Measurements from ENCODE around the gene GMDS.

GMDS gene

GRCh38 chr6:2185466-2185865 lies 59.9 kb downstream of the GMDS start:
- no peak overlapping the region for H4K8ac ChIP-seq (ENCODE audit: low read length)
- no peak overlapping the region for H3K4ac ChIP-seq (ENCODE audit: low read depth in 1 of 2, low read length in 2 of 2)
- DNase-seq: no peak
- H3K36me3 ChIP-seq (ENCODE audit: control insufficient read depth in 1 of 2, insufficient read depth in 2 of 2, low read depth in 1 of 2, low read length in 2 of 2): no peaks in the 10 kb centered on the region
- H3K4me1 ChIP-seq (ENCODE audit: control insufficient read depth, insufficient read depth, low read depth, low read length): peaks cover 3% of the 10 kb centered on the region
- H3K9ac ChIP-seq (ENCODE audit: low read length): no peak overlapping the region
- no peak overlapping the region for H2BK15ac ChIP-seq (ENCODE audit: low read depth, poor library complexity, severe bottlenecking)
- no peak overlapping the region for H3K4me2 ChIP-seq (ENCODE audit: low read length, poor library complexity, severe bottlenecking)
- peaks cover 8% of the 10 kb centered on the region for H3K79me1 ChIP-seq (replicated peaks; ENCODE audit: low read length, poor library complexity, severe bottlenecking)
- no peaks in the 10 kb centered on the region for H3K27me3 ChIP-seq (ENCODE audit: control insufficient read depth in 1 of 2, insufficient read depth in 1 of 2, low read length in 2 of 2)
- H3K27ac ChIP-seq (ENCODE audit: low read length, poor library complexity, severe bottlenecking): no peak overlapping the region
- no peaks in the 10 kb centered on the region for H3K9me3 ChIP-seq (ENCODE audit: control insufficient read depth, low read length)
- 89% methylated on average over 2 of the region's 2 CpGs for WGBS
- H2AK5ac ChIP-seq (ENCODE audit: low read length, severe bottlenecking): no peak overlapping the region
- H3K18ac ChIP-seq (ENCODE audit: low read depth in 1 of 2, low read length in 2 of 2): no peak overlapping the region
- H2BK12ac ChIP-seq (ENCODE audit: low read length in 2 of 2): no peak overlapping the region
- no peak overlapping the region for H3K14ac ChIP-seq (ENCODE audit: low read length in 2 of 2)
- no peak overlapping the region for H2BK120ac ChIP-seq (ENCODE audit: low read depth, low read length)
- no peak overlapping the region for H2AFZ ChIP-seq (ENCODE audit: low read depth, low read length)
- H2BK5ac ChIP-seq (ENCODE audit: low read depth, low read length, poor library complexity, severe bottlenecking): no peak overlapping the region
- no peak overlapping the region for H3K4me3 ChIP-seq (ENCODE audit: insufficient read depth in 1 of 2, low read depth in 1 of 2, low read length in 2 of 2)
- no peak overlapping the region for H3K23ac ChIP-seq (ENCODE audit: low read length in 2 of 2)
- no peak overlapping the region for H4K91ac ChIP-seq (ENCODE audit: low read length)

- H3K18ac ChIP-seq (ENCODE audit: low read depth in 1 of 2, low read length in 2 of 2): no peak overlapping the region
- H3K14ac ChIP-seq (ENCODE audit: low read length in 2 of 2): no peak overlapping the region
- H2BK120ac ChIP-seq (ENCODE audit: low read depth, low read length): no peak overlapping the region
- peaks cover 8% of the 10 kb centered on the region for H3K79me1 ChIP-seq (replicated peaks; ENCODE audit: low read length, poor library complexity, severe bottlenecking)
- H4K8ac ChIP-seq (ENCODE audit: low read length): no peak overlapping the region
- no peak overlapping the region for H4K91ac ChIP-seq (ENCODE audit: low read length)
- DNase-seq: no peak
- no peak overlapping the region for H2BK15ac ChIP-seq (ENCODE audit: low read depth, poor library complexity, severe bottlenecking)
- H2BK5ac ChIP-seq (ENCODE audit: low read depth, low read length, poor library complexity, severe bottlenecking): no peak overlapping the region
- no peak overlapping the region for H3K9ac ChIP-seq (ENCODE audit: low read length)
- H3K27me3 ChIP-seq (ENCODE audit: control insufficient read depth in 1 of 2, insufficient read depth in 1 of 2, low read length in 2 of 2): no peaks in the 10 kb centered on the region
- no peaks in the 10 kb centered on the region for H3K36me3 ChIP-seq (ENCODE audit: control insufficient read depth in 1 of 2, insufficient read depth in 2 of 2, low read depth in 1 of 2, low read length in 2 of 2)
- no peak overlapping the region for H3K23ac ChIP-seq (ENCODE audit: low read length in 2 of 2)
- no peaks in the 10 kb centered on the region for H3K9me3 ChIP-seq (ENCODE audit: control insufficient read depth, low read length)
- 92% methylated on average over 7 of the region's 7 CpGs for WGBS
- no peak overlapping the region for H3K4ac ChIP-seq (ENCODE audit: low read depth in 1 of 2, low read length in 2 of 2)
- no peak overlapping the region for H3K4me2 ChIP-seq (ENCODE audit: low read length, poor library complexity, severe bottlenecking)
- no peak overlapping the region for H2AFZ ChIP-seq (ENCODE audit: low read depth, low read length)
- no peak overlapping the region for H2BK12ac ChIP-seq (ENCODE audit: low read length in 2 of 2)
- H3K27ac ChIP-seq (ENCODE audit: low read length, poor library complexity, severe bottlenecking): no peak overlapping the region
- no peak overlapping the region for H2AK5ac ChIP-seq (ENCODE audit: low read length, severe bottlenecking)
- H3K4me1 ChIP-seq (ENCODE audit: control insufficient read depth, insufficient read depth, low read depth, low read length): peaks cover 3% of the 10 kb centered on the region
- H3K4me3 ChIP-seq (ENCODE audit: insufficient read depth in 1 of 2, low read depth in 1 of 2, low read length in 2 of 2): no peak overlapping the region
Measured at GRCh38 chr6:2184700-2185455, 60.5 kb downstream of the GMDS start.

GRCh38 chr6:2183752-2184151 lies 61.7 kb downstream of the GMDS start:
- Histone ChIP-seq H2AFZ (ENCODE audit: low read depth, low read length) (no peak overlapping the region), H3K23ac (ENCODE audit: low read length in 2 of 2) (no peak overlapping the region), H4K8ac (ENCODE audit: low read length) (no peak overlapping the region), H3K14ac (ENCODE audit: low read length in 2 of 2) (no peak overlapping the region), H3K4ac (ENCODE audit: low read depth in 1 of 2, low read length in 2 of 2) (no peak overlapping the region), H2BK12ac (ENCODE audit: low read length in 2 of 2) (no peak overlapping the region), H3K9me3 (ENCODE audit: control insufficient read depth, low read length) (no peaks in the 10 kb centered on the region), H2BK15ac (ENCODE audit: low read depth, poor library complexity, severe bottlenecking) (no peak overlapping the region), H3K4me1 (ENCODE audit: control insufficient read depth, insufficient read depth, low read depth, low read length) (peaks cover 3% of the 10 kb centered on the region), H3K36me3 (ENCODE audit: control insufficient read depth in 1 of 2, insufficient read depth in 2 of 2, low read depth in 1 of 2, low read length in 2 of 2) (no peaks in the 10 kb centered on the region), H3K27me3 (ENCODE audit: control insufficient read depth in 1 of 2, insufficient read depth in 1 of 2, low read length in 2 of 2) (no peaks in the 10 kb centered on the region), H4K91ac (ENCODE audit: low read length) (no peak overlapping the region), H3K18ac (ENCODE audit: low read depth in 1 of 2, low read length in 2 of 2) (no peak overlapping the region), H3K27ac (ENCODE audit: low read length, poor library complexity, severe bottlenecking) (no peak overlapping the region), H3K9ac (ENCODE audit: low read length) (no peak overlapping the region), H2BK5ac (ENCODE audit: low read depth, low read length, poor library complexity, severe bottlenecking) (no peak overlapping the region), H3K4me3 (ENCODE audit: insufficient read depth in 1 of 2, low read depth in 1 of 2, low read length in 2 of 2) (no peak overlapping the region), H2AK5ac (ENCODE audit: low read length, severe bottlenecking) (no peak overlapping the region), H3K79me1 (replicated peaks; ENCODE audit: low read length, poor library complexity, severe bottlenecking) (peaks cover 6% of the 10 kb centered on the region), H2BK120ac (ENCODE audit: low read depth, low read length) (no peak overlapping the region), H3K4me2 (ENCODE audit: low read length, poor library complexity, severe bottlenecking) (no peak overlapping the region)
- DNase-seq: no peak
- 96% methylated on average over 1 of the region's 1 CpG for WGBS

- Histone ChIP-seq H2BK120ac (ENCODE audit: low read depth, low read length) (no peak overlapping the region), H2BK5ac (ENCODE audit: low read depth, low read length, poor library complexity, severe bottlenecking) (no peak overlapping the region), H2BK15ac (ENCODE audit: low read depth, poor library complexity, severe bottlenecking) (no peak overlapping the region), H2AFZ (ENCODE audit: low read depth, low read length) (no peak overlapping the region), H2AK5ac (ENCODE audit: low read length, severe bottlenecking) (no peak overlapping the region), H3K79me1 (replicated peaks; ENCODE audit: low read length, poor library complexity, severe bottlenecking) (peaks cover 6% of the 10 kb centered on the region), H3K27ac (ENCODE audit: low read length, poor library complexity, severe bottlenecking) (no peak overlapping the region), H3K9ac (ENCODE audit: low read length) (no peak overlapping the region), H2BK12ac (ENCODE audit: low read length in 2 of 2) (no peak overlapping the region), H3K18ac (ENCODE audit: low read depth in 1 of 2, low read length in 2 of 2) (no peak overlapping the region), H3K36me3 (ENCODE audit: control insufficient read depth in 1 of 2, insufficient read depth in 2 of 2, low read depth in 1 of 2, low read length in 2 of 2) (no peaks in the 10 kb centered on the region), H3K4me3 (ENCODE audit: insufficient read depth in 1 of 2, low read depth in 1 of 2, low read length in 2 of 2) (no peak overlapping the region), H4K91ac (ENCODE audit: low read length) (no peak overlapping the region), H3K4me1 (ENCODE audit: control insufficient read depth, insufficient read depth, low read depth, low read length) (peaks cover 3% of the 10 kb centered on the region), H3K14ac (ENCODE audit: low read length in 2 of 2) (no peak overlapping the region), H3K4me2 (ENCODE audit: low read length, poor library complexity, severe bottlenecking) (no peak overlapping the region), H3K4ac (ENCODE audit: low read depth in 1 of 2, low read length in 2 of 2) (no peak overlapping the region), H4K8ac (ENCODE audit: low read length) (no peak overlapping the region), H3K23ac (ENCODE audit: low read length in 2 of 2) (no peak overlapping the region), H3K27me3 (ENCODE audit: control insufficient read depth in 1 of 2, insufficient read depth in 1 of 2, low read length in 2 of 2) (no peaks in the 10 kb centered on the region), H3K9me3 (ENCODE audit: control insufficient read depth, low read length) (no peaks in the 10 kb centered on the region)
- no peak for DNase-seq
Measured at GRCh38 chr6:2183246-2183645, 62.2 kb downstream of the GMDS start.

Data from mesenchymal stem cell (in vitro differentiated cells and primary cell).